ENCODE data around the gene MTHFSD. TPM values are rescaled to one million over a fixed set of nuclear protein-coding genes. Genes with fewer than 3 reads are reported as not detected.

The MTHFSD gene
- total RNA-seq, 1 experiment from 2014 or later: 4.7 TPM

DNA sequence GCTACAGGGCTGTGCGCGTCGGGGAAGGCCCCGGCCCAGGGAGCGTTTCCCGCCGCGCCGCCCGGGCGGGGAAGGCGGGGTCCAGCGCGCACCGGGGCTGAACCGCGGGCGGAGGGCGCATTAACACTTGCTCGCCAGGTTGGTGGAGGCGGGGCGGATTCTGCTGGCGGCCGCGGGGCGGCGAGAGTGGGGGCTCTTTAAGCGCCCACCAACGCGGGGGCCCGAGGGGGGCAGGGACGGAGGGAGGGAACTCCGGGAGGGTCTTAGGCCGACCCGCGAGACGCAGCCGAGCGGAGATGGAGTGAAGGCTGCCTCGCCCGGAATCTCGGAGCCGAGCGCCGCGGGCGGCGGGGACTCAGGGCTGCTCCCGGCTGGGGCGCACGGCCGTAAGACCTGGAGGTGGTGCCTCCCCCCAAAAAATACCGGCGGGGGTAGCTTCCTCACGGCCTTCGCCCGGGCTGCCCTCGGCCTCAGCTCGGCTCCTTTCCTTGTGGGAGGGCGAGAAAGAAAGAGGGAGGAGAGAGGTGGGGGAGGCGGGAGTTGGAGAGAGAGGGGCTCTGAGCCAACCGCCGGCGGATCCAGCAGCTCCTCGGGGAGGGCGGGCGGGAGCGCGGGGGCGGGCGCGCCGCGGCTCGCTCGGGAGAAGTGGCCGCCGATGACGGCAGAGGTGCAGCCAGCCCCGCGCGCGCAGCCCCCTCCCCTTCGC lies 45.1 kb downstream of the MTHFSD start:
- H3K14ac ChIP-seq (ENCODE audit: insufficient read depth, low read length): no peak overlapping the region
- peaks cover 92% of the 10 kb centered on the region for H3K27me3 ChIP-seq (ENCODE audit: insufficient read depth, low read length)
- H3K18ac ChIP-seq (ENCODE audit: insufficient read length, low read depth, low read length): no peak overlapping the region
- H2BK5ac ChIP-seq (ENCODE audit: insufficient read length, low read length): no peak overlapping the region
- H4K5ac ChIP-seq (ENCODE audit: insufficient read length, low read depth, low read length): no peak overlapping the region
- H2BK20ac ChIP-seq (ENCODE audit: low read depth, low read length, poor library complexity, severe bottlenecking): no peak overlapping the region
- H3K9ac ChIP-seq (ENCODE audit: extremely low read depth, insufficient read length, low read length): no peak overlapping the region
- H3K4me2 ChIP-seq (ENCODE audit: insufficient read depth, insufficient read length, low read length): peak overlapping the region; percentile 26
- Mint-ChIP-seq H3K27me3 (ENCODE audit: low read depth) (peaks cover 98% of the 10 kb centered on the region), H3K4me1 (peaks cover 23 to 57% of the 10 kb centered on the region in 2 experiments), H3K27ac (no peak overlapping the region), H3K9me3 (peaks cover 4 to 12% of the 10 kb centered on the region in 2 experiments; a peak in 3 of 5 replicates), H3K4me3 (peak overlapping the region; percentile 46 to 78; a peak in 4 of 5 replicates), H3K36me3 (ENCODE audit: insufficient read depth in 1 of 3, low read depth in 3 of 3) (0 out of 7 replicates have a peak, but pooled peaks cover 0 to 2% (median 0%) of the 10 kb centered on the region in 3 experiments)
- H3K23me2 ChIP-seq (ENCODE audit: insufficient read length, low read depth, low read length, poor library complexity, severe bottlenecking): peaks cover 12% of the 10 kb centered on the region
- peak; percentile 85 for DNase-seq
- no peak overlapping the region for H4K91ac ChIP-seq (ENCODE audit: insufficient read length, low read depth, low read length)
- H3T11ph ChIP-seq (ENCODE audit: low read length): no peak overlapping the region
- H3K9me3 ChIP-seq (ENCODE audit: control insufficient read depth, low read depth, low read length): no peaks in the 10 kb centered on the region
- no peaks in the 10 kb centered on the region for H3K79me2 ChIP-seq (ENCODE audit: insufficient read depth, low read length)
- no peak overlapping the region for H4K8ac ChIP-seq (replicated peaks; ENCODE audit: insufficient read length, low read depth, low read length)
- H2BK120ac ChIP-seq (ENCODE audit: low read depth, low read length, poor library complexity, severe bottlenecking): no peak overlapping the region
- no peak overlapping the region for H3K4ac ChIP-seq (ENCODE audit: low read depth, low read length)
- H3K23ac ChIP-seq (ENCODE audit: insufficient read length, low read depth, low read length): no peak overlapping the region
- H2BK15ac ChIP-seq (ENCODE audit: low read depth, low read length): no peak overlapping the region
- H3K56ac ChIP-seq (ENCODE audit: insufficient read length, low read depth, low read length): no peak overlapping the region
- no peak overlapping the region for H2AK5ac ChIP-seq (ENCODE audit: insufficient read length, low read length)
- no peaks in the 10 kb centered on the region for H4K20me1 ChIP-seq (ENCODE audit: control insufficient read depth, insufficient read depth, insufficient read length)
- H2BK12ac ChIP-seq (ENCODE audit: insufficient read length, low read depth, low read length): no peak overlapping the region
- no peaks in the 10 kb centered on the region for H3K79me1 ChIP-seq (ENCODE audit: insufficient read depth, low read depth, low read length, poor library complexity, severe bottlenecking)
- H3K27ac ChIP-seq (ENCODE audit: insufficient read length, low read depth, low read length): no peak overlapping the region
- H3K4me1 ChIP-seq (ENCODE audit: insufficient read depth, low read length): no peaks in the 10 kb centered on the region
- H2AFZ ChIP-seq (ENCODE audit: low read length): no peak overlapping the region
- WGBS (ENCODE audit: extremely low coverage, insufficient read length, low lambda C conversion rate): no CpG with 5 or more reads among the region's 84 CpGs
- TF ChIP-seq, protein P1, sequence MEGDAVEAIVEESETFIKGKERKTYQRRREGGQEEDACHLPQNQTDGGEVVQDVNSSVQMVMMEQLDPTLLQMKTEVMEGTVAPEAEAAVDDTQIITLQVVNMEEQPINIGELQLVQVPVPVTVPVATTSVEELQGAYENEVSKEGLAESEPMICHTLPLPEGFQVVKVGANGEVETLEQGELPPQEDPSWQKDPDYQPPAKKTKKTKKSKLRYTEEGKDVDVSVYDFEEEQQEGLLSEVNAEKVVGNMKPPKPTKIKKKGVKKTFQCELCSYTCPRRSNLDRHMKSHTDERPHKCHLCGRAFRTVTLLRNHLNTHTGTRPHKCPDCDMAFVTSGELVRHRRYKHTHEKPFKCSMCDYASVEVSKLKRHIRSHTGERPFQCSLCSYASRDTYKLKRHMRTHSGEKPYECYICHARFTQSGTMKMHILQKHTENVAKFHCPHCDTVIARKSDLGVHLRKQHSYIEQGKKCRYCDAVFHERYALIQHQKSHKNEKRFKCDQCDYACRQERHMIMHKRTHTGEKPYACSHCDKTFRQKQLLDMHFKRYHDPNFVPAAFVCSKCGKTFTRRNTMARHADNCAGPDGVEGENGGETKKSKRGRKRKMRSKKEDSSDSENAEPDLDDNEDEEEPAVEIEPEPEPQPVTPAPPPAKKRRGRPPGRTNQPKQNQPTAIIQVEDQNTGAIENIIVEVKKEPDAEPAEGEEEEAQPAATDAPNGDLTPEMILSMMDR (conservative IDR thresholded peaks at IDR 0.05): peak; percentile 14; the same call in 1 of the 3 replicates
